ENCODE data around the gene SIX5.

SIX5 gene

GRCh38 chr19:45764945-45765701, 3.9 kb downstream of the SIX5 start:
- H3K4me3 ChIP-seq (ENCODE audit: low read depth, low read length) = no peak overlapping the region
- no peak for TF ChIP-seq CTCF (IDR thresholded peaks at IDR 0.05; ENCODE audit: insufficient read depth, low read depth, low read length, missing control alignments)
- DNase-seq (ENCODE audit: low read depth) = no peak

GRCh38 chr19:45764475-45764874, 4.6 kb downstream of the SIX5 start:
- no peak overlapping the region for H3K4me3 ChIP-seq (ENCODE audit: low read depth, low read length)
- no peak for DNase-seq (ENCODE audit: low read depth)
- no peak for TF ChIP-seq CTCF (IDR thresholded peaks at IDR 0.05; ENCODE audit: insufficient read depth, low read depth, low read length, missing control alignments)

GRCh38 chr19:45763691-45764294, 5.3 kb downstream of the SIX5 start:
- no peak for TF ChIP-seq CTCF (IDR thresholded peaks at IDR 0.05; ENCODE audit: insufficient read depth, low read depth, low read length, missing control alignments)
- no peak overlapping the region for H3K4me3 ChIP-seq (ENCODE audit: low read depth, low read length)
- DNase-seq (ENCODE audit: low read depth) = no peak

GRCh38 chr19:45762870-45763631, 6.0 kb downstream of the SIX5 start:
- no peak for DNase-seq (ENCODE audit: low read depth)
- TF ChIP-seq CTCF (IDR thresholded peaks at IDR 0.05; ENCODE audit: insufficient read depth, low read depth, low read length, missing control alignments) = no peak
- H3K4me3 ChIP-seq (ENCODE audit: low read depth, low read length) = no peak overlapping the region

- no peak for TF ChIP-seq CTCF (IDR thresholded peaks at IDR 0.05; ENCODE audit: insufficient read depth, low read depth, low read length, missing control alignments)
- no peak overlapping the region for H3K4me3 ChIP-seq (ENCODE audit: low read depth, low read length)
- no peak for DNase-seq (ENCODE audit: low read depth)
These were observed 7.3 kb downstream of the SIX5 start for GRCh38 chr19:45761714-45762113.

- H3K4me3 ChIP-seq (ENCODE audit: low read depth, low read length) = no peak overlapping the region
These were observed 10.1 kb downstream of the SIX5 start for GRCh38 chr19:45758921-45759320.

More at GRCh38 chr19:45758921-45759320, 10.1 kb downstream of the SIX5 start:
- TF ChIP-seq CTCF (IDR thresholded peaks at IDR 0.05; ENCODE audit: insufficient read depth, low read depth, low read length, missing control alignments) = no peak
- no peak for DNase-seq (ENCODE audit: low read depth)

Data from GM12865 (cell line).